AG09319 (cell line): Measurements from ENCODE around the gene SWSAP1.
"Not testable (repeated sequence)": the region's sequence is repeated elsewhere in the genome, so short reads cannot be mapped to it uniquely, and the experiment has no call there.

Source experiments
- DNase-seq: peaks from one replicate; pipeline ENCODE4 v3.0.0-alpha.2; 2010; ENCODE audit warnings: low read depth; ENCODE audit errors: extremely low read depth
- CTCF ChIP-seq: IDR thresholded peaks from 2 replicates; pipeline ENCODE4 v1.5.1; 2011; ENCODE audit warnings: low read depth, mild to moderate bottlenecking, inconsistent platforms, low read length, moderate library complexity

The SWSAP1 gene

GRCh38 chr19:11335449-11336146 is 38.9 kb upstream of the SWSAP1 start:
- no peak for TF ChIP-seq CTCF
- DNase-seq = no peak

GRCh38 chr19:11337080-11337479 is 37.4 kb upstream of the SWSAP1 start:
- DNase-seq = no peak
- TF ChIP-seq CTCF = no peak

- no peak for DNase-seq
- TF ChIP-seq CTCF = no peak
Measured at GRCh38 chr19:11338121-11338520, 36.3 kb upstream of the SWSAP1 start.

- TF ChIP-seq CTCF = no peak
- no peak for DNase-seq
Measured at GRCh38 chr19:11338569-11339253, 35.8 kb upstream of the SWSAP1 start.

- TF ChIP-seq CTCF = no peak
- DNase-seq = peak; percentile 62
Measured at GRCh38 chr19:11339254-11340098, 35.0 kb upstream of the SWSAP1 start, which contains the start of gene RAB3D. RAB3D (minus strand) TSS chr19:11339657; CDS start chr19:11337399, 2,258 bp downstream.

GRCh38 chr19:11340099-11340467 is 34.4 kb upstream of the SWSAP1 start:
- not testable (repeated sequence) for DNase-seq

- no peak for TF ChIP-seq CTCF
- DNase-seq = no peak
Measured at GRCh38 chr19:11342429-11342828, 32.0 kb upstream of the SWSAP1 start.
